ENCODE measurements around the gene PTPRG. TPM values are rescaled to one million over a fixed set of nuclear protein-coding genes. Genes with fewer than 3 reads are reported as not detected.
"Not testable (repeated sequence)": the region's sequence is repeated elsewhere in the genome, so short reads cannot be mapped to it uniquely, and the experiment has no call there.

PTPRG gene
- total RNA-seq, 4 donors from 2014 or later = 51.9 to 56.8 (median 54.4) TPM

- no peak overlapping the region for H3K27ac ChIP-seq (replicated peaks in 1 of 4)
- no peaks in the 10 kb centered on the region for H3K9me3 ChIP-seq
- TF ChIP-seq POLR2A (IDR thresholded peaks at IDR 0.05; ENCODE audit: low read depth) (no peak), CTCF (IDR thresholded peaks at IDR 0.05) (no peak), EP300 (IDR thresholded peaks at IDR 0.05) (no peak)
- no peak overlapping the region for H3K4me3 ChIP-seq
- H3K27me3 ChIP-seq = no peaks in the 10 kb centered on the region
- peaks cover 0 to 8% (median 0%) of the 10 kb centered on the region in 4 donors for H3K4me1 ChIP-seq
- intact Hi-C loops (cut with DNase I) = no loop called here
- no peak for DNase-seq (ENCODE audit: extremely low spot score)
- H3K36me3 ChIP-seq = no peaks in the 10 kb centered on the region
These were observed 138.3 kb downstream of the PTPRG start for GRCh38 chr3:61699622-61700021.

DNA sequence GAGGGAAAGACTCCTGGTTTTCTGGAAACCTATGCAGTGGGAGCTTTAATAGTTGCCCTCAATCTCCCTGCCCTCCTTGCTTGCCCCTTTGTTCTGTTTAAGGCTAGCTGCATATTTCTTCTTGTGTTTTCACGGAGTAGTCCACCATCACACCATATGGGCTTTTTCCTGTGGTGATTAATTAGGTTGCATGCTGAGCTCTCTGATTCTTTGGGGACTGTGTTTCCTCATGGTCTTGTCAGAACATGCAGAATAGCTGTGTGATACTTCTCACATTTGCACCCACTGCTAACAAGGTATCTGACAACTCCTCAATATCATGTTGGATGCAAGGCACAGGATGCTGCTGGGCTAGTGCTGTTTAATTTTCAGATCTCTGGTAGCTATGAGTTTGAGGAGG, 139.6 kb downstream of the PTPRG start:
- no peaks in the 10 kb centered on the region for H3K9me3 ChIP-seq
- no peaks in the 10 kb centered on the region for H3K27me3 ChIP-seq
- intact Hi-C loops (cut with DNase I) = no loop called here
- no peaks in the 10 kb centered on the region for H3K36me3 ChIP-seq
- H3K4me1 ChIP-seq = peaks cover 0 to 8% (median 0%) of the 10 kb centered on the region in 4 donors
- TF ChIP-seq POLR2A (IDR thresholded peaks at IDR 0.05; ENCODE audit: low read depth) (no peak), EP300 (IDR thresholded peaks at IDR 0.05) (no peak), CTCF (IDR thresholded peaks at IDR 0.05) (no peak), POLR2AphosphoS5 (IDR thresholded peaks at IDR 0.05) (no peak)
- WGBS = 75% methylated on average over 1 of the region's 1 CpG
- H3K27ac ChIP-seq (replicated peaks in 1 of 4) = no peak overlapping the region
- no peak overlapping the region for H3K4me3 ChIP-seq
- no peak for DNase-seq (ENCODE audit: extremely low spot score)

DNA sequence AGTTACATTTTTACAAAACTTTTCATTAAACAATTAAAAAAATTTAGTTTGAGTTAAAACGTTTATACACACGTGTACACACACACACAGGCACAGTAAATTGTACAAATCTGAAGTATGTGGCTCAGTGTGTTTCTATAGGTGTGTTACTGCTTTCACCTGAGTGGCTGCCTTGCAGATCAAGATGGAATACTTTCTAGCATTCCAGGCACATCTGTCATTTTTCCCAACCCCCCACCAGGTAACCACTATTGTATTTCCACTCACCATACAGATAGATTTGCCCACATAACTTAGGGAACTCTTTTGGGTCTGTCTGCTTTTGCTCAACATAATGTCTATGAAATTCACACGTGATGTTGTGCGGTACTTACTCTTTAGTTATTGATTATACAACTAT, 141.1 kb downstream of the PTPRG start:
- H3K9me3 ChIP-seq = no peaks in the 10 kb centered on the region
- TF ChIP-seq CTCF (IDR thresholded peaks at IDR 0.05) = no peak
- no peak for TF ChIP-seq POLR2A (IDR thresholded peaks at IDR 0.05; ENCODE audit: low read depth)
- TF ChIP-seq EP300 (IDR thresholded peaks at IDR 0.05) = no peak
- H3K36me3 ChIP-seq = no peaks in the 10 kb centered on the region
- H3K4me1 ChIP-seq = peaks cover 0 to 8% (median 0%) of the 10 kb centered on the region in 4 donors
- no peak overlapping the region for H3K4me3 ChIP-seq
- intact Hi-C loops (cut with DNase I) = no loop called here
- DNase-seq (ENCODE audit: extremely low spot score) = no peak
- WGBS = 89% methylated on average over 4 of the region's 4 CpGs
- no peak overlapping the region for H3K27ac ChIP-seq (replicated peaks in 1 of 4)
- no peaks in the 10 kb centered on the region for H3K27me3 ChIP-seq

- H3K9me3 ChIP-seq = no peaks in the 10 kb centered on the region
- 92% methylated on average over 2 of the region's 2 CpGs for WGBS
- intact Hi-C loops (cut with DNase I) = no loop called here
These were observed 143.4 kb downstream of the PTPRG start for GRCh38 chr3:61704807-61705206.

DNA sequence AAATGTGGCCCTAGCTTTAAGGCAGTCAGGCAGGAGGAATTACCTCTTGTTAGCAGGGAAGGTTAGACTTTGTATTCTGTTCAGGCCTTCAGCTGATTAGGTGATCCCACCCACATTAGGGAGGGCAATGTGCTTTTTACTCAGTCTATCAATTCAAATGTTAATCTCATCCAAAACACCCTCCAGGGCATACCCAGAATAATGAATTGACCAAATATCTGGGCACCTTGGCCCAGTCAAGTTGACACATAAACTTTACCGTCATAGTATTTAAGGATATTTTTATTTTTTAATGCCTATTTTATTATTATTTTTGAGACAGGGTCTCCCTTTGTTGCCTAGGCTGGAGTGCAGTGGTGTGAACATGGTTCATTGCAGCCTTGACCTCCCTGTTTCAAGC, 146.1 kb downstream of the PTPRG start:
- TF ChIP-seq POLR2AphosphoS5 (IDR thresholded peaks at IDR 0.05) = no peak
- no peak for TF ChIP-seq POLR2A (IDR thresholded peaks at IDR 0.05; ENCODE audit: low read depth)
- no peak for TF ChIP-seq CTCF (IDR thresholded peaks at IDR 0.05)
- TF ChIP-seq EP300 (IDR thresholded peaks at IDR 0.05) = no peak
- H3K9me3 ChIP-seq = no peaks in the 10 kb centered on the region
- no peaks in the 10 kb centered on the region for H3K36me3 ChIP-seq
- H3K4me3 ChIP-seq = no peak overlapping the region
- H3K27ac ChIP-seq (replicated peaks in 1 of 4) = no peak overlapping the region
- WGBS = 100% methylated on average over 1 of the region's 1 CpG
- DNase-seq (ENCODE audit: extremely low spot score) = no peak
- no peaks in the 10 kb centered on the region for H3K4me1 ChIP-seq
- intact Hi-C loops (cut with DNase I) = no loop called here
- no peaks in the 10 kb centered on the region for H3K27me3 ChIP-seq

More at GRCh38 chr3:61704807-61705206, 143.4 kb downstream of the PTPRG start:
- Histone ChIP-seq H3K36me3 (no peaks in the 10 kb centered on the region), H3K27me3 (no peaks in the 10 kb centered on the region), H3K4me1 (peaks cover 0 to 8% (median 0%) of the 10 kb centered on the region in 4 donors), H3K4me3 (no peak overlapping the region), H3K27ac (replicated peaks in 1 of 4) (no peak overlapping the region)
- no peak for DNase-seq (ENCODE audit: extremely low spot score)
- TF ChIP-seq EP300 (IDR thresholded peaks at IDR 0.05) = no peak
- no peak for TF ChIP-seq POLR2AphosphoS5 (IDR thresholded peaks at IDR 0.05)

GRCh38 chr3:61710920-61711319, 149.5 kb downstream of the PTPRG start:
- H3K27me3 ChIP-seq; H3K27ac ChIP-seq (replicated peaks in 1 of 4); H3K36me3 ChIP-seq; DNase-seq (ENCODE audit: extremely low spot score); H3K4me3 ChIP-seq; intact Hi-C loops (cut with DNase I); H3K9me3 ChIP-seq; H3K4me1 ChIP-seq: not testable (repeated sequence)
- 100% methylated on average over 3 of the region's 3 CpGs for WGBS

Measured in esophagus muscularis mucosa (tissue), 4 donors.